Trophoblast cell (in vitro differentiated cells and primary cell): ENCODE data around the gene SCO1.
A peak's percentile ranks its signal among the peaks of the same experiment; 100 is the strongest.

Experiments
- DNase-seq, 2 donors: peaks; one replicate each; pipeline ENCODE4 v3.0.0-alpha.2; 2016
- H2AFZ ChIP-seq: 2 replicates; pipeline ENCODE4 v1.6.1; 2013; ENCODE audit warnings: low read length, moderate library complexity, mild to moderate bottlenecking; ENCODE audit not compliant: insufficient read depth, poor library complexity
- H2AK5ac ChIP-seq: 2 replicates; pipeline ENCODE4 v1.6.1; 2013; ENCODE audit warnings: mild to moderate bottlenecking, low read length
- H2BK120ac ChIP-seq: 2 replicates; pipeline ENCODE4 v1.6.1; 2013; ENCODE audit warnings: low read length, mild to moderate bottlenecking, moderate library complexity; ENCODE audit not compliant: insufficient read depth, poor library complexity
- H2BK12ac ChIP-seq: 2 replicates; pipeline ENCODE4 v1.6.1; 2013; ENCODE audit warnings: mild to moderate bottlenecking, low read length, moderate library complexity
- H2BK5ac ChIP-seq: 2 replicates; pipeline ENCODE4 v1.6.1; 2013; ENCODE audit warnings: low read length, low read depth, moderate library complexity, mild to moderate bottlenecking; ENCODE audit not compliant: poor library complexity
- H3K14ac ChIP-seq: 2 replicates; pipeline ENCODE4 v1.6.1; 2013; ENCODE audit warnings: mild to moderate bottlenecking, low read length
- H3K18ac ChIP-seq: 2 replicates; pipeline ENCODE4 v1.6.1; 2013; ENCODE audit warnings: mild to moderate bottlenecking, low read length
- H3K23ac ChIP-seq: 2 replicates; pipeline ENCODE4 v1.6.1; 2013; ENCODE audit warnings: low read length
- H3K27ac ChIP-seq: 2 replicates; pipeline ENCODE4 v1.5.1; 2013; ENCODE audit warnings: low read depth, mild to moderate bottlenecking, inconsistent platforms, low read length, moderate library complexity
- H3K27me3 ChIP-seq: 2 replicates; pipeline ENCODE4 v1.6.1; 2013; ENCODE audit warnings: inconsistent platforms, mild to moderate bottlenecking, low read length, moderate library complexity; ENCODE audit not compliant: insufficient read depth
- H3K36me3 ChIP-seq, 2 experiments: 1 replicate in 1 of 2; 2 replicates in 1 of 2; pipeline ENCODE4 v1.6.1; 2013; ENCODE audit warnings: low read length in 2 of 2, mild to moderate bottlenecking in 2 of 2, moderate library complexity in 1 of 2; ENCODE audit not compliant: insufficient read depth in 2 of 2, control insufficient read depth in 1 of 2
- H3K4ac ChIP-seq: 2 replicates; pipeline ENCODE4 v1.6.1; 2013; ENCODE audit warnings: low read depth, mild to moderate bottlenecking, low read length, moderate library complexity
- H3K4me1 ChIP-seq, 2 experiments: 1 replicate in 1 of 2; 2 replicates in 1 of 2; pipeline ENCODE4 v1.6.1; 2013; ENCODE audit warnings: low read length in 2 of 2, mild to moderate bottlenecking in 2 of 2, moderate library complexity in 1 of 2; ENCODE audit not compliant: insufficient read depth in 2 of 2, control insufficient read depth in 1 of 2
- H3K4me2 ChIP-seq: 2 replicates; pipeline ENCODE4 v1.6.1; 2013; ENCODE audit warnings: inconsistent platforms, mild to moderate bottlenecking, low read length, moderate library complexity
- H3K4me3 ChIP-seq: 2 replicates; pipeline ENCODE4 v1.5.1; 2013; ENCODE audit warnings: mild to moderate bottlenecking, low read depth, low read length, inconsistent platforms
- H3K79me1 ChIP-seq: one replicate; pipeline ENCODE4 v1.6.1; 2013; ENCODE audit warnings: low read length
- H3K79me2 ChIP-seq: 2 replicates; pipeline ENCODE4 v1.6.1; 2013; ENCODE audit warnings: low read length, mild to moderate bottlenecking; ENCODE audit not compliant: control insufficient read depth, insufficient read depth, poor library complexity
- H3K9ac ChIP-seq: 2 replicates; pipeline ENCODE4 v1.6.1; 2013; ENCODE audit warnings: mild to moderate bottlenecking, low read length
- H3K9me3 ChIP-seq: 2 replicates; pipeline ENCODE4 v1.6.1; 2013; ENCODE audit warnings: low read depth, mild to moderate bottlenecking, control low read depth, inconsistent platforms, low read length; ENCODE audit not compliant: insufficient read depth
- H4K12ac ChIP-seq: 2 replicates; pipeline ENCODE4 v1.6.1; 2013; ENCODE audit warnings: low read depth, mild to moderate bottlenecking, low read length, moderate library complexity
- H4K8ac ChIP-seq: 2 replicates; pipeline ENCODE4 v1.6.1; 2013; ENCODE audit warnings: low read depth, mild to moderate bottlenecking, low read length, moderate library complexity
- H4K91ac ChIP-seq: one replicate; pipeline ENCODE4 v1.6.1; 2013; ENCODE audit warnings: low read depth, mild to moderate bottlenecking, low read length, moderate library complexity
- WGBS: extraction: QIAGEN DNeasy Blood & Tissue Kit; methylation state at CpG from one replicate; pipeline ENCODE4 v1.1.7; 2013; ENCODE audit warnings: missing lambda C conversion rate; ENCODE audit not compliant: insufficient read length, insufficient coverage; ENCODE audit errors: extremely low coverage; 5-methylcytosine and 5-hydroxymethylcytosine counted together

The SCO1 gene

DNA sequence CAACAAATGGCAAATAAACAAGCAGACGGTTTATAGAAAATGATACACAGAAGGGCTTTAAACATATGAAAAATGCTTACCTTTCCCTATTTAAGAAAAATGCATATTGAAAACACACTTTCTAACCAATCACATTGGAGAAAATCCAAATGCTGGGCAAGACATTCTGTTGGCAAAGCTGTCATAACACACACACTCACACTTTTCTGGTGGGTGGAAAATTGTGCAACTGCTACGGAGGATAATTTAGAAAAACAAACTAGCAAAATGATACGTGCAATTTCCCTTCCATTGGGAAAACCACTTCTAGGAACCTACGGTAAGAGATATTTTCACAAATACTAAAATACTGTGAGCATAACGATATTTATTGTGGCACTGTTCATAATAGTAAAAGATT lies 30.4 kb downstream of the SCO1 start:
- H3K4me1 ChIP-seq = peaks cover 0 to 2% of the 10 kb centered on the region in 2 experiments
- H3K27me3 ChIP-seq = no peaks in the 10 kb centered on the region
- H3K18ac ChIP-seq = no peak overlapping the region
- no peak overlapping the region for H2AFZ ChIP-seq
- no peaks in the 10 kb centered on the region for H3K79me2 ChIP-seq
- no peak overlapping the region for H3K4ac ChIP-seq
- no peak overlapping the region for H2BK5ac ChIP-seq
- WGBS = no CpG with 5 or more reads among the region's 5 CpGs
- H2AK5ac ChIP-seq = no peak overlapping the region
- H4K8ac ChIP-seq = no peak overlapping the region
- no peaks in the 10 kb centered on the region for H3K9me3 ChIP-seq
- H3K14ac ChIP-seq = no peak overlapping the region
- H4K91ac ChIP-seq = no peak overlapping the region
- H4K12ac ChIP-seq = no peak overlapping the region
- H2BK12ac ChIP-seq = no peak overlapping the region
- H3K36me3 ChIP-seq = no peaks in the 10 kb centered on the region
- no peak overlapping the region for H2BK120ac ChIP-seq
- no peak overlapping the region for H3K4me3 ChIP-seq
- H3K4me2 ChIP-seq = no peak overlapping the region
- H3K79me1 ChIP-seq = no peaks in the 10 kb centered on the region
- no peak for DNase-seq
- H3K23ac ChIP-seq = no peak overlapping the region
- H3K9ac ChIP-seq = no peak overlapping the region
- H3K27ac ChIP-seq = no peak overlapping the region

DNA sequence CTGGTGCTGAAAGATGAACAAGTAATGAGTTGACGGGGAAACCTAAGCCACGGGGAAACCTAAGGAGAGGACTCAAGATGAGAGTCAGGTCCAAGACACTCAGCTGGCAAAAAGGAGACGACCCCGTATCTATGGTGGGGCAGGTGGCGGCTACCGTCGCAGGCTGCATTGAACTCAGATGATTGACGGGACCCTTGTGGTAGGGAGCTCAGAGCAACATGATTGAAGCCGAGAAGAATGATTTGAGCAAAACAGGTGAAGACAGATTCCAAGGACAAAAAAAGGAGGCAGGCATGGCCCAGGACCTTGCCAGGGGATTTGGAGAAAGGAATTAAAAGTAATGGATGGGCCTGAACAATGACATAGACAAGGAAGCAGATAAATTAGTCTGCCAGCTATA lies 32.8 kb downstream of the SCO1 start:
- Histone ChIP-seq H4K8ac (no peak overlapping the region), H3K18ac (no peak overlapping the region), H3K27me3 (no peaks in the 10 kb centered on the region), H3K36me3 (no peaks in the 10 kb centered on the region), H2BK5ac (no peak overlapping the region), H3K4me1 (no peaks in the 10 kb centered on the region), H3K4me2 (no peak overlapping the region), H3K79me2 (no peaks in the 10 kb centered on the region), H4K91ac (no peak overlapping the region), H3K9me3 (no peaks in the 10 kb centered on the region), H3K14ac (no peak overlapping the region), H4K12ac (peak overlapping the region; percentile 36), H2BK120ac (no peak overlapping the region), H3K4ac (no peak overlapping the region), H2AK5ac (no peak overlapping the region), H3K4me3 (no peak overlapping the region), H3K23ac (no peak overlapping the region), H2BK12ac (no peak overlapping the region), H3K27ac (no peak overlapping the region), H3K9ac (no peak overlapping the region), H3K79me1 (no peaks in the 10 kb centered on the region), H2AFZ (no peak overlapping the region)
- no peak for DNase-seq
- no CpG with 5 or more reads among the region's 9 CpGs for WGBS

DNA sequence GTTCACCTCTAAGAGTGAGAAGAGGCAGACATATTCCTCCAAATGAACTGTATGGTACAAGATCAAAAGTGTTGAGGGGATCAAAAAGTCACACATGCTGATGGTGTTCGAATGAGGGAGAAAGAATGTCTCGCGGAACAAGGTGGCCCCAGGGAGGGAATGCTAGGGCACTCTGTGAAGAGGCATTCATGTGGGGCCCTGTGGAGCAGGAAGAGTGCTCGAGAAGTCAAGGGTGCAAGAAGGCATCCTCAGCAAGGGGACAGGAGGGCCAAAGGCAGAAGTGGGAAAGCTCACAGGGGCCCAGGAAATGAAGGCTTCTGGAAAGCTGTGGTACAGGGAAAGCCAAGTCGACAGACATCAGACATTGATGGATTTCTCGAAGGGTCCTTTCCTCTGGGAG lies 34.1 kb downstream of the SCO1 start:
- H3K4me3 ChIP-seq = no peak overlapping the region
- H4K91ac ChIP-seq = no peak overlapping the region
- no peak overlapping the region for H3K18ac ChIP-seq
- no peak for DNase-seq
- H3K4ac ChIP-seq = no peak overlapping the region
- H3K23ac ChIP-seq = no peak overlapping the region
- H3K79me2 ChIP-seq = no peaks in the 10 kb centered on the region
- WGBS = no CpG with 5 or more reads among the region's 6 CpGs
- no peak overlapping the region for H4K8ac ChIP-seq
- no peaks in the 10 kb centered on the region for H3K27me3 ChIP-seq
- H3K79me1 ChIP-seq = no peaks in the 10 kb centered on the region
- H3K27ac ChIP-seq = no peak overlapping the region
- no peaks in the 10 kb centered on the region for H3K4me1 ChIP-seq
- H3K36me3 ChIP-seq = no peaks in the 10 kb centered on the region
- H3K4me2 ChIP-seq = no peak overlapping the region
- no peak overlapping the region for H2AK5ac ChIP-seq
- H2BK12ac ChIP-seq = no peak overlapping the region
- H2AFZ ChIP-seq = no peak overlapping the region
- H3K9ac ChIP-seq = no peak overlapping the region
- no peak overlapping the region for H3K14ac ChIP-seq
- no peak overlapping the region for H4K12ac ChIP-seq
- no peak overlapping the region for H2BK120ac ChIP-seq
- H3K9me3 ChIP-seq = no peaks in the 10 kb centered on the region
- H2BK5ac ChIP-seq = no peak overlapping the region

GRCh38 chr17:10661437-10661836 lies 35.9 kb downstream of the SCO1 start:
- no peaks in the 10 kb centered on the region for H3K27me3 ChIP-seq
- no peaks in the 10 kb centered on the region for H3K9me3 ChIP-seq
- no peak overlapping the region for H4K12ac ChIP-seq
- no peak overlapping the region for H4K91ac ChIP-seq
- no peaks in the 10 kb centered on the region for H3K79me1 ChIP-seq
- H2BK5ac ChIP-seq = no peak overlapping the region
- no peak overlapping the region for H2AFZ ChIP-seq
- H3K4me3 ChIP-seq = no peak overlapping the region
- H3K4me2 ChIP-seq = no peak overlapping the region
- H3K4me1 ChIP-seq = no peaks in the 10 kb centered on the region
- DNase-seq = no peak
- H3K27ac ChIP-seq = no peak overlapping the region
- no peak overlapping the region for H2BK12ac ChIP-seq
- no peak overlapping the region for H2AK5ac ChIP-seq
- no peaks in the 10 kb centered on the region for H3K79me2 ChIP-seq
- no peak overlapping the region for H3K14ac ChIP-seq
- no peak overlapping the region for H3K18ac ChIP-seq
- no CpG with 5 or more reads among the region's 10 CpGs for WGBS
- no peak overlapping the region for H3K23ac ChIP-seq
- H3K36me3 ChIP-seq = no peaks in the 10 kb centered on the region
- H2BK120ac ChIP-seq = no peak overlapping the region
- no peak overlapping the region for H3K4ac ChIP-seq
- H3K9ac ChIP-seq = no peak overlapping the region
- H4K8ac ChIP-seq = no peak overlapping the region
